Uterus (tissue), 2 donors: ENCODE measurements around the gene DDX43.

ENCODE experiments used
- POLR2A ChIP-seq, 2 donors: fragments of 450-650 bp; IDR thresholded peaks; one replicate each; pipeline ENCODE4 v1.6.1; 2016; ENCODE audit warnings: antibody characterized with exemption in 2 of 2, mild to moderate bottlenecking in 1 of 2, moderate library complexity in 1 of 2
- TF ChIP-seq, protein P1 (sequence below), 4 experiments: fragments of 200-600 bp in 2 of 4; fragments of 450-650 bp in 2 of 4; sonication (generic) in 2 of 4; IDR thresholded peaks; one replicate each; pipeline ENCODE4 v1.5.1; 2016 to 2019; ENCODE audit warnings: antibody characterized with exemption in 4 of 4, mild to moderate bottlenecking in 2 of 4, moderate library complexity in 1 of 4

DNA sequence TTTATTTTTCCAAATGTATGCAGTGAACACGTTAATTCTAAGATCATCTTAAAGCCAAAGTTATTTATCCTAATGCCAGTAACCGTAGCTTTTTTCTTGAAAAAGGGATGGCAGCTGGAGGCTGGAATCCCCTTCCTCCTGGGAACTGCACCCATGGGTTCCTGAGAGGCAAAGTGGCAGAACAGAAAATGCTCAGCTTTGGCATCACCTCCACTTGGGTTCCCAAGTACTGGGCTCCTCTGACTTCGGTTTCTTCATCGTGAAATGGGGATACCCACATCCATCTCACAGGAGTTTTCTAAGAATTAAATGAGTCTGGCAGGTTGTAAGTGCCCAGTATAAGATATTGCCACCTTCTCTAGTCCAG, 6.2 kb upstream of the DDX43 start:
- TF ChIP-seq, protein P1, sequence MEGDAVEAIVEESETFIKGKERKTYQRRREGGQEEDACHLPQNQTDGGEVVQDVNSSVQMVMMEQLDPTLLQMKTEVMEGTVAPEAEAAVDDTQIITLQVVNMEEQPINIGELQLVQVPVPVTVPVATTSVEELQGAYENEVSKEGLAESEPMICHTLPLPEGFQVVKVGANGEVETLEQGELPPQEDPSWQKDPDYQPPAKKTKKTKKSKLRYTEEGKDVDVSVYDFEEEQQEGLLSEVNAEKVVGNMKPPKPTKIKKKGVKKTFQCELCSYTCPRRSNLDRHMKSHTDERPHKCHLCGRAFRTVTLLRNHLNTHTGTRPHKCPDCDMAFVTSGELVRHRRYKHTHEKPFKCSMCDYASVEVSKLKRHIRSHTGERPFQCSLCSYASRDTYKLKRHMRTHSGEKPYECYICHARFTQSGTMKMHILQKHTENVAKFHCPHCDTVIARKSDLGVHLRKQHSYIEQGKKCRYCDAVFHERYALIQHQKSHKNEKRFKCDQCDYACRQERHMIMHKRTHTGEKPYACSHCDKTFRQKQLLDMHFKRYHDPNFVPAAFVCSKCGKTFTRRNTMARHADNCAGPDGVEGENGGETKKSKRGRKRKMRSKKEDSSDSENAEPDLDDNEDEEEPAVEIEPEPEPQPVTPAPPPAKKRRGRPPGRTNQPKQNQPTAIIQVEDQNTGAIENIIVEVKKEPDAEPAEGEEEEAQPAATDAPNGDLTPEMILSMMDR (IDR thresholded peaks at IDR 0.05), result no peak
- no peak for TF ChIP-seq POLR2A (IDR thresholded peaks at IDR 0.05)
